Glutamatergic neuron (in vitro differentiated cells): ENCODE data around the gene DOCK1. TPM values are rescaled to one million over a fixed set of nuclear protein-coding genes. Genes with fewer than 3 reads are reported as not detected.

ENCODE experiments used
- DNase-seq: peaks from one replicate; pipeline ENCODE4 v3.0.0; 2022
- H3K27ac Mint-ChIP-seq: one replicate; pipeline ENCODE4 v1.8.0; 2020; ENCODE audit warnings: mild to moderate bottlenecking, mixed read lengths, inconsistent platforms; ENCODE audit not compliant: unreplicated experiment
- H3K27me3 Mint-ChIP-seq: one replicate; pipeline ENCODE4 v1.8.0; 2020; ENCODE audit warnings: mild to moderate bottlenecking, moderate library complexity, mixed read lengths, inconsistent platforms; ENCODE audit not compliant: unreplicated experiment
- H3K36me3 Mint-ChIP-seq: one replicate; pipeline ENCODE4 v1.8.0; 2020; ENCODE audit warnings: mild to moderate bottlenecking, mixed read lengths, inconsistent platforms; ENCODE audit not compliant: unreplicated experiment
- H3K4me1 Mint-ChIP-seq: one replicate; pipeline ENCODE4 v1.8.0; 2020; ENCODE audit warnings: mild to moderate bottlenecking, low read depth, mixed read lengths, inconsistent platforms; ENCODE audit not compliant: unreplicated experiment
- H3K4me3 Mint-ChIP-seq: one replicate; pipeline ENCODE4 v1.8.0; 2020; ENCODE audit warnings: mild to moderate bottlenecking, mixed read lengths, inconsistent platforms; ENCODE audit not compliant: unreplicated experiment
- H3K9me3 Mint-ChIP-seq: one replicate; pipeline ENCODE4 v1.8.0; 2020; ENCODE audit warnings: mild to moderate bottlenecking, moderate library complexity, mixed read lengths, inconsistent platforms; ENCODE audit not compliant: unreplicated experiment
- CTCF ChIP-seq: fragments of 200-600 bp; sonication (generic); IDR thresholded peaks from one replicate; pipeline ENCODE4 v1.5.0; 2021; ENCODE audit not compliant: partially characterized antibody, unreplicated experiment
- total RNA-seq: library from RNA; stranded (reverse); fragmentation: NEBNext Ultra II Directional; extraction: Animal tissue kit (Norgen Biotek cat#: 25700); gene quantifications from one replicate; pipeline ENCODE4 v1.2.1, GENCODE V29; 2021; ENCODE audit not compliant: unreplicated experiment

DOCK1 gene
- total RNA-seq, 1 donor from 2014 or later, result 19.7 TPM

DNA sequence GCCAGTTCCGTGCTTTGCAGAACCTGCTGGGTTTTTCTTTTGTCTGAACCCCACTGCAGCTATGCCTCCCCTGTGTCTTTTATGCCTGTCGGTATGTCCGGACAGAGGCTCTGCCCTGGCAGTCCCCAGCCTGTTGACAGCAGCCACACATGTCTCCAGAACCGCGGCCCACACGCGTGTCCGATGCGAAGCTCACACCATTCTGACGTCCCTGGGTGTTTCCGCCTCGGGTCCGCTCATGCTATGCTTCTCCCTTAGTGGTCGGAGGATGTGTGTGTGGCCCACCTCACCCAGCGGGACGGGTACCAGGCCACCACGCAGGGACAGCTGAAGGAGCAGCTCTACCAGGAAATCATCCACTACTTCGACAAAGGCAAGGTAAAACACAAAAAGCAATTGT is 479.3 kb downstream of the DOCK1 start:
- Mint-ChIP-seq H3K27ac (no peak overlapping the region), H3K27me3 (peaks cover 3% of the 10 kb centered on the region), H3K4me3 (no peak overlapping the region), H3K4me1 (no peaks in the 10 kb centered on the region), H3K36me3 (peaks cover 8% of the 10 kb centered on the region), H3K9me3 (peaks cover 4% of the 10 kb centered on the region)
- TF ChIP-seq CTCF, result no peak
- DNase-seq, result no peak

- DNase-seq, result no peak
- H3K9me3 Mint-ChIP-seq, result peaks cover 5% of the 10 kb centered on the region
- H3K4me1 Mint-ChIP-seq, result no peaks in the 10 kb centered on the region
- H3K27me3 Mint-ChIP-seq, result peaks cover 3% of the 10 kb centered on the region
- TF ChIP-seq CTCF, result no peak
- H3K4me3 Mint-ChIP-seq, result no peak overlapping the region
- no peak overlapping the region for H3K27ac Mint-ChIP-seq
- peaks cover 8% of the 10 kb centered on the region for H3K36me3 Mint-ChIP-seq
Measured at GRCh38 chr10:127385066-127385465, 479.8 kb downstream of the DOCK1 start.

DNA sequence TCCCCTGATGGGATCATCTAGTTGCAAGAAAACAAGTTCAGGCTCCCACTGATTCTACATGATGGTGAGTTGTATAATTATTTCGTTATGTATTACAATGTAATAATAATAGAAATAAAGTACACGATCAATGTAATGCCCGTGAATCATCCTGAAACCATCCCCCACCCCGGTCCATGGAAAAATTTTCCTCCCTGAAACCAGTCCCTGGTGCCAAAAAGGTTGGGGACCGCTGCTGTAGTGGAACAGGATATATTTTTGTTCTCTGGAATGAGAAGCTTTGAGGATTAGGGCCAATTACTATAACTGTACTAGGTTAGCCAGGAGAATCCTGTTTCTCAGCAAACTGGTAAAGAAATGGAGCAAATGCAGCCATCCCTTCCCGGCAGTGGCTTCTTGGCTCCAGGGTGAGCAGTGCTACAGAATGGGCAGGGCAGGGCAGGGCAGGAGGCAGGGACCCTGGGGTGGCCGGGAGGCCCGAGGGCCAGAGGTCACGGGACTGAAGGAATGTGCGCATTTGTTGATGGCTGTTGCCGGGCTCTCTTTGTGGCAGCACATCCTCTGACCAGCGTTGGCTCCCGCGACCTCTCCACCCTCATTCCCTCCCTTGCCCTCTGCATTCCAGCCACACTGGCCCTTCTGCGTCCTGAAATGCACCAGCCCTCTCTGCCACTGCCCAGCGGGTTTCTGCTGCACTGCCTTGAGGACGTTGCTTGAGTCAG is 481.5 kb downstream of the DOCK1 start:
- peaks cover 5% of the 10 kb centered on the region for H3K9me3 Mint-ChIP-seq
- no peak overlapping the region for H3K4me3 Mint-ChIP-seq
- no peak for DNase-seq
- no peak overlapping the region for H3K27ac Mint-ChIP-seq
- peaks cover 3% of the 10 kb centered on the region for H3K27me3 Mint-ChIP-seq
- TF ChIP-seq CTCF, result no peak
- H3K36me3 Mint-ChIP-seq, result peaks cover 8% of the 10 kb centered on the region
- peaks cover 4% of the 10 kb centered on the region for H3K4me1 Mint-ChIP-seq

DNA sequence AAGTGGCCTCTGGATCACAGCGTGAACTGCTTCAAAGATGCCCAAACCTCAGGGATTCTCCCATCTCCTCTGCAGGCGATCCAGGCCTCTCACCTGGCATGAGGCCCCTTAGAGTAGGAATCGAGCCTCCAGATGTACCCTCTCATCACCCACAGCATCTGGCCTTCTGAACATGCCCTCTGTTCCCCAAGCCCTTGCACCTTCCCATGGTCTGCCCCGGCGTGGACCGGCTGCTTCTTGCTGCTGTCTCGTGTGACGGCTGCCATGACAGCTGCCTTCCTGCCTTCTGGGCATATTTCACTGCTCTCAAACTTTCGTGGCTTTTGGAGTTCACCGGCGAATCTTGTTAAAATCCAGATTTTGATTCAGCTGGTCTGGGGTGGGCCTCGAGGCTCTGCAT is 486.6 kb downstream of the DOCK1 start:
- TF ChIP-seq CTCF, result no peak
- Mint-ChIP-seq H3K27me3 (peaks cover 6% of the 10 kb centered on the region), H3K27ac (no peak overlapping the region)

DNA sequence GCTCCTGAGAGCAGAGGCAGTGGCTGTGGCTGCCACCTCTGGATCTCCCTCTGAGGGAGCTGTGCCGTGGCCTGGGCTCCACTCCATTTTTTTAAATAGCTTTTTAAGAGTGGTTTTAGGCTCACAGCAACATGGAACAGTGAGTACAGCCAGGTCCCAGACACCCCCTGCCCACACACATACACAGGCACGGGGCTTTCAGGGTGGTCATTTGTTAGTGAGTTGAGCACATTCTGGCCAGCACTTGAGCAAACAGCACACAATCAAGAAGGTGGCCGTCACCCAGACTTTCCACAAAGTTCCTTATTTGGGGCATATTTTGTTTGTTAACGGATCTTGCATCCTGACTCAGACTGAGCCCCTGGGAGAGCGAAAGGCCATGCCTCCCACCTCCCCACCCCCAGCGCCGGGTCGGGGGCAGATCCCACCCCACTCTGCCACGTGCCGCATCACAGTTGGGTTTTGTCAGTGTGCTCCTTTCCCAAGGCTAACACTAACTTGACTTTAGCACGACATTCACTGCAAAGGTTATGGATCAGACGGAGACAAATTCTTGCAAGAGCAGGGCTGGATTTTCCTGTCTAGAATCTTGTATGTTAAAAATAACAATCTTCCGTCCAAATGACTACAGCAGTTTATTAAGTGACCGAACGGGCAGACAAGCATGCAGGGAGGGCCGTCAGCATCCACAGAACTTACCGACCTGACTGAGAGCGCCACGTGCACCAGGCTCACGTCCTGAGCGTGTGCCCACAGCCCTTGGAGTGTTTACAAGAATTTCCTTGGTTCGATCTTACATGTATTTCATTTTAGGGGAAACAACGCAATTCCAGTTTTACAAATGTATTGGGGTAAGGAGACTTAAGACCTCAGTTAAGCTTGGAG is 487.4 kb downstream of the DOCK1 start:
- DNase-seq, result no peak
- TF ChIP-seq CTCF, result no peak
- H3K9me3 Mint-ChIP-seq, result peaks cover 2% of the 10 kb centered on the region
- H3K27ac Mint-ChIP-seq, result no peak overlapping the region
- peaks cover 9% of the 10 kb centered on the region for H3K4me1 Mint-ChIP-seq
- H3K4me3 Mint-ChIP-seq, result no peak overlapping the region
- peaks cover 3% of the 10 kb centered on the region for H3K27me3 Mint-ChIP-seq
- H3K36me3 Mint-ChIP-seq, result peaks cover 4% of the 10 kb centered on the region

More for the DNA sequence above, 486.6 kb downstream of the DOCK1 start:
- peaks cover 8% of the 10 kb centered on the region for H3K36me3 Mint-ChIP-seq
- peaks cover 9% of the 10 kb centered on the region for H3K4me1 Mint-ChIP-seq
- peaks cover 5% of the 10 kb centered on the region for H3K9me3 Mint-ChIP-seq
- no peak overlapping the region for H3K4me3 Mint-ChIP-seq
- no peak for DNase-seq
